ENCODE results near the gene OLFML2A.

GRCh38 chr9:124766815-124767554 is 9.9 kb upstream of the OLFML2A start:
- TF ChIP-seq CTCF (IDR thresholded peaks at IDR 0.05) = no peak
- TF ChIP-seq POLR2AphosphoS5 (IDR thresholded peaks at IDR 0.05) = no peak

Data from upper lobe of left lung (tissue), 4 donors.